Measurements from ENCODE around the gene ATOX1. TPM values are rescaled to one million over a fixed set of nuclear protein-coding genes. Genes with fewer than 3 reads are reported as not detected.

ATOX1 gene
- total and polyA plus RNA-seq, 2 of the 8 experiments (the other 6 are each of a cell fraction or from before 2014, with no cell fraction given) = 79.9 to 232 TPM

GRCh38 chr5:151718646-151719045 is 39.8 kb downstream of the ATOX1 start:
- Histone ChIP-seq H4K91ac (replicated peaks; ENCODE audit: insufficient read length, low read length) (no peak overlapping the region), H3K9me3 (ENCODE audit: insufficient read depth in 2 of 2, low read depth in 1 of 2, low read length in 1 of 2) (peaks cover 0 to 10% of the 10 kb centered on the region in 2 experiments; a peak in 1 of 4 replicates), H3K9ac (replicated peaks in 1 of 4; ENCODE audit: extremely low read depth in 1 of 4, low read depth in 3 of 4, low read length in 3 of 4) (no peak overlapping the region), H2BK12ac (ENCODE audit: low read depth, low read length) (no peak overlapping the region), H3K27me3 (replicated peaks in 1 of 4; ENCODE audit: control insufficient read depth in 3 of 4, extremely low read depth in 1 of 4, insufficient read depth in 3 of 4, low read length in 3 of 4) (no peaks in the 10 kb centered on the region), H3K23ac (ENCODE audit: insufficient read length) (no peak overlapping the region), H3K56ac (replicated peaks; ENCODE audit: insufficient read length, low read depth, low read length) (no peak overlapping the region), H3K4me2 (ENCODE audit: insufficient read depth in 1 of 2, low read depth in 2 of 2, low read length in 2 of 2) (no peak overlapping the region), H3K4ac (replicated peaks; ENCODE audit: insufficient read length, low read depth, low read length) (peak overlapping the region; percentile 41), H2BK20ac (ENCODE audit: low read length) (no peak overlapping the region), H3K18ac (ENCODE audit: extremely low read depth, low read length) (no peak overlapping the region), H3K4me3 (ENCODE audit: extremely low read depth in 1 of 4, insufficient read depth in 2 of 4, low read depth in 3 of 4, low read length in 4 of 4) (no peak overlapping the region), H3K27ac (ENCODE audit: low read depth, low read length) (no peak overlapping the region), H2BK15ac (ENCODE audit: low read length) (no peak overlapping the region), H4K20me1 (replicated peaks in 1 of 2; ENCODE audit: control insufficient read depth in 1 of 2, insufficient read depth in 2 of 2, low read length in 2 of 2) (no peaks in the 10 kb centered on the region), H3K79me1 (ENCODE audit: low read depth, low read length) (no peaks in the 10 kb centered on the region), H2BK120ac (replicated peaks; ENCODE audit: low read depth, low read length) (no peak overlapping the region), H4K8ac (ENCODE audit: extremely low read depth, insufficient read depth, low read length) (no peak overlapping the region), H2AK5ac (ENCODE audit: low read depth, low read length) (no peak overlapping the region), H3K23me2 (ENCODE audit: low read depth, low read length) (no peaks in the 10 kb centered on the region), H2AFZ (ENCODE audit: low read length) (no peak overlapping the region), H3K36me3 (ENCODE audit: control insufficient read depth in 2 of 4, insufficient read depth in 4 of 4, low read length in 3 of 4) (no peaks in the 10 kb centered on the region), H2BK5ac (ENCODE audit: low read depth, low read length) (no peak overlapping the region), H3K79me2 (ENCODE audit: control insufficient read depth in 1 of 2, insufficient read depth in 2 of 2, low read length in 2 of 2) (no peaks in the 10 kb centered on the region), H3K14ac (ENCODE audit: insufficient read length) (no peak overlapping the region), H4K5ac (ENCODE audit: insufficient read length, low read depth, low read length) (no peak overlapping the region), H3K4me1 (replicated peaks in 1 of 4; ENCODE audit: control insufficient read depth in 3 of 4, insufficient read depth in 4 of 4, low read length in 3 of 4) (peaks cover 0 to 10% (median 6%) of the 10 kb centered on the region in 4 experiments; a peak in 4 of 7 replicates)
- FAIRE-seq (no peak), DNase-seq (ENCODE audit: low read depth in 1 of 2, low spot score in 2 of 2) (no peak)
- 67% methylated on average over 3 of the region's 3 CpGs; no CpG with 5 or more reads in 1 of the 2 experiments for WGBS, 2 experiments (ENCODE audit: extremely low coverage in 1 of 2, insufficient coverage in 1 of 2, insufficient read length in 1 of 2, insufficient replicate concordance in 2 of 2, low coverage in 1 of 2, low lambda C conversion rate in 2 of 2, missing lambda C conversion rate in 1 of 2)
- CTCF ChIA-PET (ENCODE audit: partially characterized antibody) = interaction anchor here (0.6 to 11.6 kb wide), 19 partner anchors 11 to 209 kb away, joined by 3 to 198 read pairs (median 13); partner anchors contain the start of gene SPARC
- POLR2A ChIA-PET (ENCODE audit: partially characterized antibody) = interaction anchor here (0.7 to 1.7 kb wide), 4 partner anchors 22 to 52 kb away, joined by 3 to 5 read pairs (median 4); partner anchors contain the start of gene SPARC
- no peak for TF ChIP-seq YY1 (IDR thresholded peaks at IDR 0.05; ENCODE audit: low read depth, low read length)
- TF ChIP-seq SUZ12 (IDR thresholded peaks at IDR 0.05; ENCODE audit: low read length) = no peak
- TF ChIP-seq POU5F1 (IDR thresholded peaks at IDR 0.05; ENCODE audit: low read depth, low read length) = no peak
- no peak for TF ChIP-seq NRF1 (IDR thresholded peaks at IDR 0.05; ENCODE audit: low read depth, low read length)
- no peak for TF ChIP-seq JUND (IDR thresholded peaks at IDR 0.05; ENCODE audit: low read length)

Data from H1 (cell line).